GM23338 (cell line): Measurements from ENCODE around the gene METAP1D. TPM values are rescaled to one million over a fixed set of nuclear protein-coding genes. Genes with fewer than 3 reads are reported as not detected.

Experiments
- ATAC-seq: fragments of 200-7000 bp; cut with Tn5 transposase; 3 replicates; pipeline ENCODE4 v1.9.1; 2020
- DNase-seq: peaks from one replicate; pipeline ENCODE4 v3.0.0-alpha.2; 2015; ENCODE audit warnings: low spot score
- H2AFZ ChIP-seq: fragments of 200-600 bp; sonication (generic); 2 replicates; pipeline ENCODE4 v1.8.0; 2016; ENCODE audit warnings: antibody characterized with exemption, mild to moderate bottlenecking, moderate library complexity
- H3F3A ChIP-seq: fragments of 200-600 bp; sonication (generic); replicated peaks from 2 replicates; pipeline ENCODE4 v1.8.0; 2017; ENCODE audit warnings: antibody characterized with exemption, mixed run types, low read depth
- H3K27ac ChIP-seq: fragments of 200-600 bp; sonication (generic); 2 replicates; pipeline ENCODE4 v1.6.1; 2016; ENCODE audit warnings: low read depth
- H3K27me3 ChIP-seq: fragments of 200-600 bp; sonication (generic); 2 replicates; pipeline ENCODE4 v1.8.0; 2016; ENCODE audit warnings: mild to moderate bottlenecking, mixed run types, moderate library complexity; ENCODE audit not compliant: insufficient read depth
- H3K36me3 ChIP-seq: fragments of 200-600 bp; sonication (generic); 2 replicates; pipeline ENCODE4 v1.8.0; 2016; ENCODE audit warnings: mild to moderate bottlenecking; ENCODE audit not compliant: insufficient read depth
- H3K4me1 ChIP-seq: fragments of 200-600 bp; sonication (generic); 2 replicates; pipeline ENCODE4 v1.8.0; 2016; ENCODE audit warnings: mild to moderate bottlenecking, moderate library complexity; ENCODE audit not compliant: insufficient read depth
- H3K4me2 ChIP-seq: fragments of 200-600 bp; sonication (generic); 2 replicates; pipeline ENCODE4 v1.7.1; 2017; ENCODE audit warnings: mixed run types
- H3K4me3 ChIP-seq: fragments of 200-600 bp; sonication (generic); 2 replicates; pipeline ENCODE4 v1.6.1; 2016; ENCODE audit warnings: mixed run types
- H3K79me2 ChIP-seq: fragments of 200-600 bp; sonication (generic); replicated peaks from 2 replicates; pipeline ENCODE4 v1.8.0; 2017; ENCODE audit warnings: mild to moderate bottlenecking; ENCODE audit not compliant: insufficient read depth
- H3K9me2 ChIP-seq: fragments of 200-600 bp; sonication (generic); 2 replicates; pipeline ENCODE4 v1.8.0; 2017; ENCODE audit not compliant: insufficient read depth
- H4K20me1 ChIP-seq: fragments of 200-600 bp; sonication (generic); replicated peaks from 2 replicates; pipeline ENCODE4 v1.8.0; 2017; ENCODE audit warnings: mild to moderate bottlenecking; ENCODE audit not compliant: insufficient read depth
- H3K27ac Mint-ChIP-seq: 2 replicates; pipeline ENCODE4 v1.8.0; 2020; ENCODE audit warnings: inconsistent platforms, mild to moderate bottlenecking, moderate library complexity, mixed read lengths
- H3K27me3 Mint-ChIP-seq: 3 replicates; pipeline ENCODE4 v1.8.0; 2022; ENCODE audit warnings: low read depth, mild to moderate bottlenecking, moderate library complexity, mixed read lengths, inconsistent platforms; ENCODE audit not compliant: insufficient read depth, poor library complexity
- H3K36me3 Mint-ChIP-seq: 3 replicates; pipeline ENCODE4 v1.8.0; 2021; ENCODE audit warnings: low read depth, mild to moderate bottlenecking, inconsistent platforms, moderate library complexity, mixed read lengths
- H3K4me1 Mint-ChIP-seq: 3 replicates; pipeline ENCODE4 v1.8.0; 2020; ENCODE audit warnings: mild to moderate bottlenecking, inconsistent platforms, mixed read lengths
- H3K4me3 Mint-ChIP-seq: 3 replicates; pipeline ENCODE4 v1.8.0; 2021; ENCODE audit warnings: moderate library complexity, mild to moderate bottlenecking, inconsistent platforms, mixed read lengths
- H3K9me3 Mint-ChIP-seq: 3 replicates; pipeline ENCODE4 v1.8.0; 2020; ENCODE audit warnings: moderate library complexity, mild to moderate bottlenecking, inconsistent platforms, mixed read lengths
- CREB1 ChIP-seq: fragments of 250-450 bp; sonication (Bioruptor Pico); IDR thresholded peaks from 2 replicates; pipeline ENCODE4 v1.5.0; 2020; ENCODE audit warnings: low read depth, mild to moderate bottlenecking, moderate library complexity
- EZH2 ChIP-seq: fragments of 200-600 bp; sonication (generic); IDR thresholded peaks from one replicate; pipeline ENCODE4 v1.8.0; 2017; ENCODE audit warnings: antibody characterized with exemption, mild to moderate bottlenecking, low read depth; ENCODE audit not compliant: unreplicated experiment
- EZH2phosphoT487 ChIP-seq: fragments of 200-600 bp; sonication (generic); IDR thresholded peaks from one replicate; pipeline ENCODE4 v1.8.1; 2018; ENCODE audit warnings: antibody characterized with exemption; ENCODE audit not compliant: unreplicated experiment
- JUNB ChIP-seq: IDR thresholded peaks from one replicate; pipeline ENCODE4 v1.6.1; 2016; ENCODE audit warnings: antibody characterized with exemption; ENCODE audit not compliant: unreplicated experiment
- NANOG ChIP-seq: IDR thresholded peaks from 2 replicates; pipeline ENCODE4 v1.6.1; 2016; ENCODE audit warnings: antibody characterized with exemption, borderline replicate concordance
- POLR2AphosphoS5 ChIP-seq: IDR thresholded peaks from 2 replicates; pipeline ENCODE4 v1.6.1; 2016; ENCODE audit warnings: antibody characterized with exemption, low read depth
- STAT1 ChIP-seq: IDR thresholded peaks from one replicate; pipeline ENCODE4 v1.6.1; 2016; ENCODE audit warnings: antibody characterized with exemption; ENCODE audit not compliant: unreplicated experiment
- polyA plus RNA-seq: library from polyadenylated mRNA; unstranded; fragments of >200 nt; fragmentation: Nextera tagmentation; extraction: Ambion mirVana; gene quantifications from 2 replicates; pipeline ENCODE4 v1.2.1, GENCODE V29; 2016
- total RNA-seq: library from RNA; depleted of rRNA; stranded (reverse); fragments of >200 nt; shearing (Covaris generic); gene quantifications from 2 replicates; pipeline ENCODE4 v1.2.3, GENCODE V29; 2014
- TF ChIP-seq, protein P1 (sequence below), 2 experiments: fragments of 200-600 bp in 1 of 2; sonication (generic) in 1 of 2; conservative IDR thresholded peaks; 2 replicates each; pipeline versions ENCODE4 v1.5.1 to v1.6.1; 2016 to 2017; ENCODE audit warnings: antibody characterized with exemption in 2 of 2, low read depth in 2 of 2, mild to moderate bottlenecking in 2 of 2, moderate library complexity in 1 of 2
- TF ChIP-seq, protein P2 (sequence below): IDR thresholded peaks from one replicate; pipeline ENCODE4 v1.6.1; 2018; ENCODE audit warnings: antibody characterized with exemption; ENCODE audit not compliant: unreplicated experiment

METAP1D gene
- total and polyA plus RNA-seq, 2 experiments from 2014 or later = 12.8 to 15.5 TPM

DNA sequence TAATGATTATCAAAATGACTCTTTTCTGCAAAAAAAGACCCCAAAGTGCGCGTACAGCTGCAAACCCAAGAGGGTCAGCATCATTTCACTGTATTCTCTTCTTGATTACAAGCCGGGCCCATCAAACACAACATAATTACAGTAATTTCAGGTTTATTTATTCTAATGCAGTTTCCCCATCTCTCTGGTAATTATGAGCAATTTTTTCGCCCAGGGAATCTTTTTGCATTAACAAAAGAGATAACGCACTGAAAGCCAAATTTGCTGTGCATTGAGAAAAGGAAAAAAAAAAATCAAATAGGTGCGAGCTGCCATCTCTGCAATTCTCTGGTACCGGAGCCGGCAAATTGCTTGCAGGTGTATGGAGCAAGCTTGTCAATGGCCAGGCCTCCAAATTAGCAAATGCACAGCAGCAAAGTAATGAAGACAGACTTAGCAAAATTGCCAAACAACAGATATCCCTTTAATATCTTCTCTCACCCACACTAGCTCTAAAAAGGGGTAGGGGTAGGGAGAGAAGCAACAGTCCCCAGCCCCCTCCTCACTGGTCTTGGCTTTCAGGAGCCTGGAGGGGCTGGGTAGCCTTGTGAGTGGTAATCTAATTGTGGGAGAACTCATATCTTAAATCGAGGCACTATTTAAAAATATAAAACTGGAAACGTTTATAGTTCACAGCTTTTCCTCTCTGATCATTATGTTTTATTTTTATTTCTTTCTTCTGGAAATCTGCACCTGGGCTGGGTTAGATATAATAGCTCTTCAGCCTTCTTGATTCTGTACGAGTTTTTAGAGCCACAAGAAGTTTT lies 92.2 kb downstream of the METAP1D start:
- peaks cover 89% of the 10 kb centered on the region for H3K4me1 ChIP-seq
- H3K27me3 ChIP-seq = peaks cover 100% of the 10 kb centered on the region
- no peaks in the 10 kb centered on the region for H3K36me3 ChIP-seq
- H3K4me3 Mint-ChIP-seq = no peak overlapping the region
- ATAC-seq (no peak), DNase-seq (peak; percentile 15)
- H3K4me3 ChIP-seq = no peak overlapping the region
- H3K27ac Mint-ChIP-seq = no peak overlapping the region
- peaks cover 3% of the 10 kb centered on the region; the same call in 1 of the 3 replicates for H3K36me3 Mint-ChIP-seq
- H3K4me2 ChIP-seq = no peak overlapping the region
- H3K9me3 Mint-ChIP-seq = peaks cover 12% of the 10 kb centered on the region; the same call in 2 of the 3 replicates
- H2AFZ ChIP-seq = no peak overlapping the region
- H3K4me1 Mint-ChIP-seq = peaks cover 62% of the 10 kb centered on the region
- H4K20me1 ChIP-seq = peaks cover 38% of the 10 kb centered on the region
- peaks cover 50% of the 10 kb centered on the region for H3F3A ChIP-seq
- no peak overlapping the region for H3K27ac ChIP-seq
- TF ChIP-seq STAT1 (no peak), EZH2phosphoT487 (peak; percentile 48), EZH2 (peak; percentile 82), POLR2AphosphoS5 (no peak), NANOG (no peak)
- TF ChIP-seq, protein P1, sequence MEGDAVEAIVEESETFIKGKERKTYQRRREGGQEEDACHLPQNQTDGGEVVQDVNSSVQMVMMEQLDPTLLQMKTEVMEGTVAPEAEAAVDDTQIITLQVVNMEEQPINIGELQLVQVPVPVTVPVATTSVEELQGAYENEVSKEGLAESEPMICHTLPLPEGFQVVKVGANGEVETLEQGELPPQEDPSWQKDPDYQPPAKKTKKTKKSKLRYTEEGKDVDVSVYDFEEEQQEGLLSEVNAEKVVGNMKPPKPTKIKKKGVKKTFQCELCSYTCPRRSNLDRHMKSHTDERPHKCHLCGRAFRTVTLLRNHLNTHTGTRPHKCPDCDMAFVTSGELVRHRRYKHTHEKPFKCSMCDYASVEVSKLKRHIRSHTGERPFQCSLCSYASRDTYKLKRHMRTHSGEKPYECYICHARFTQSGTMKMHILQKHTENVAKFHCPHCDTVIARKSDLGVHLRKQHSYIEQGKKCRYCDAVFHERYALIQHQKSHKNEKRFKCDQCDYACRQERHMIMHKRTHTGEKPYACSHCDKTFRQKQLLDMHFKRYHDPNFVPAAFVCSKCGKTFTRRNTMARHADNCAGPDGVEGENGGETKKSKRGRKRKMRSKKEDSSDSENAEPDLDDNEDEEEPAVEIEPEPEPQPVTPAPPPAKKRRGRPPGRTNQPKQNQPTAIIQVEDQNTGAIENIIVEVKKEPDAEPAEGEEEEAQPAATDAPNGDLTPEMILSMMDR (conservative IDR thresholded peaks at IDR 0.05; ENCODE audit: low read depth in 2 of 2) = no peak
- TF ChIP-seq, protein P2, sequence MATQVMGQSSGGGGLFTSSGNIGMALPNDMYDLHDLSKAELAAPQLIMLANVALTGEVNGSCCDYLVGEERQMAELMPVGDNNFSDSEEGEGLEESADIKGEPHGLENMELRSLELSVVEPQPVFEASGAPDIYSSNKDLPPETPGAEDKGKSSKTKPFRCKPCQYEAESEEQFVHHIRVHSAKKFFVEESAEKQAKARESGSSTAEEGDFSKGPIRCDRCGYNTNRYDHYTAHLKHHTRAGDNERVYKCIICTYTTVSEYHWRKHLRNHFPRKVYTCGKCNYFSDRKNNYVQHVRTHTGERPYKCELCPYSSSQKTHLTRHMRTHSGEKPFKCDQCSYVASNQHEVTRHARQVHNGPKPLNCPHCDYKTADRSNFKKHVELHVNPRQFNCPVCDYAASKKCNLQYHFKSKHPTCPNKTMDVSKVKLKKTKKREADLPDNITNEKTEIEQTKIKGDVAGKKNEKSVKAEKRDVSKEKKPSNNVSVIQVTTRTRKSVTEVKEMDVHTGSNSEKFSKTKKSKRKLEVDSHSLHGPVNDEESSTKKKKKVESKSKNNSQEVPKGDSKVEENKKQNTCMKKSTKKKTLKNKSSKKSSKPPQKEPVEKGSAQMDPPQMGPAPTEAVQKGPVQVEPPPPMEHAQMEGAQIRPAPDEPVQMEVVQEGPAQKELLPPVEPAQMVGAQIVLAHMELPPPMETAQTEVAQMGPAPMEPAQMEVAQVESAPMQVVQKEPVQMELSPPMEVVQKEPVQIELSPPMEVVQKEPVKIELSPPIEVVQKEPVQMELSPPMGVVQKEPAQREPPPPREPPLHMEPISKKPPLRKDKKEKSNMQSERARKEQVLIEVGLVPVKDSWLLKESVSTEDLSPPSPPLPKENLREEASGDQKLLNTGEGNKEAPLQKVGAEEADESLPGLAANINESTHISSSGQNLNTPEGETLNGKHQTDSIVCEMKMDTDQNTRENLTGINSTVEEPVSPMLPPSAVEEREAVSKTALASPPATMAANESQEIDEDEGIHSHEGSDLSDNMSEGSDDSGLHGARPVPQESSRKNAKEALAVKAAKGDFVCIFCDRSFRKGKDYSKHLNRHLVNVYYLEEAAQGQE = no peak
- peaks cover 100% of the 10 kb centered on the region for H3K27me3 Mint-ChIP-seq
- no peaks in the 10 kb centered on the region for H3K79me2 ChIP-seq
- H3K9me2 ChIP-seq = no peaks in the 10 kb centered on the region

DNA sequence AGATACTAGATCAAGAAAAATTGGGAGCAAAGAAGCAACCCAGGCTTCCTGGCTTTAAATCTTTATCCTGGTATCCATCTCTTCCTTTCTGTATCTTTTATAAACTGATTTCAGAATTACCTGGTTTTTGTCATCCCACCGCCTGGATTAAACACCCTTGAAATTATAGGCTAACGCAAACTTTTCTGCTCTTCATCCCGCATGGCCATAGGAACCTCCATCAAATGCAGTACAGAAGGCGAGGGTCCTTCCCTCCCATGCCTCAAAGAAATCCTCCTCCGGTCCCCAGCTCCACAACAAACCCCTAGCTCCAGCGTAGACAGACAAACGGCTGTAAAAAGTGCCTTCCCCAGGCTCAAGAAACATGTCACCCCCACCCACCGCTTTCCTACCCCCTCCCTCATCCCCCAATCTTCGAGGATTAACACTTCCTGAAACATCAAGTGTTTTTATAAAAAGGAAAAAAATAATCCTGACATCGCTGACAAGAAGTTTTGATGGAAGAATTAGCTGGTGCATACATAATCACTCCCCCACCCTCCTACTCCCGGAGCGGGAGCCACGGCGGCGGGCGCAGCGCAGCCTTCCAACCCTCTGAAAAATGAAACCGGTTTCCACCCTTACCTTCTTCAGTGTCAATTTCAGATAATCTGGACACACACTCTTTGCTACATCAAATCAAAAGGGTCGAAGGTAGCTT lies 93.1 kb downstream of the METAP1D start:
- Histone ChIP-seq H3K79me2 (no peaks in the 10 kb centered on the region), H3K36me3 (no peaks in the 10 kb centered on the region), H3K27me3 (peaks cover 100% of the 10 kb centered on the region), H3K4me2 (peak overlapping the region; percentile 88), H3K9me2 (no peaks in the 10 kb centered on the region), H3K27ac (no peak overlapping the region), H3K4me1 (peaks cover 89% of the 10 kb centered on the region), H3K4me3 (0 out of 2 replicates have a peak overlapping the region, but pooled peaks have one; percentile 57), H4K20me1 (peaks cover 35% of the 10 kb centered on the region), H2AFZ (no peak overlapping the region), H3F3A (peaks cover 50% of the 10 kb centered on the region)
- ATAC-seq = no peak
- Mint-ChIP-seq H3K27ac (no peak overlapping the region), H3K4me3 (peak overlapping the region; percentile 19; the same call in 1 of the 3 replicates), H3K9me3 (peaks cover 12% of the 10 kb centered on the region; the same call in 1 of the 3 replicates), H3K4me1 (peaks cover 55% of the 10 kb centered on the region), H3K36me3 (peaks cover 3% of the 10 kb centered on the region; the same call in 1 of the 3 replicates), H3K27me3 (peaks cover 100% of the 10 kb centered on the region)
- peak; percentile 35 for DNase-seq
- TF ChIP-seq CREB1 (no peak), EZH2phosphoT487 (no peak), NANOG (no peak), JUNB (no peak), EZH2 (peak; percentile 67)
- TF ChIP-seq, protein P1 (conservative IDR thresholded peaks at IDR 0.05; ENCODE audit: low read depth in 2 of 2) = no peak
- TF ChIP-seq, protein P2 = no peak
